HepG2 (cell line): ENCODE data around the gene DCLK1. TPM values are rescaled to one million over a fixed set of nuclear protein-coding genes. Genes with fewer than 3 reads are reported as not detected.

Experiments used
- ATAC-seq: fragments of 200-7000 bp; cut with Tn5 transposase; 3 replicates; pipeline ENCODE4 v1.9.1; 2020; ENCODE audit warnings: mild to moderate bottlenecking, moderate library complexity
- BruUV-seq: library from RNA; stranded (reverse); fragments of 400-500 nt; replicated peaks from 2 replicates; lab custom pipeline; 2021; lab: Mats Ljungman, UMichigan
- CTCF ChIA-PET: fragments of 300-600 bp; formaldehyde crosslinking; extraction: SDS; loops from one replicate; lab custom pipeline; 2021; ENCODE audit warnings: low total read pairs, inconsistent platforms, low intra/inter-chr PET ratio; lab: Yijun Ruan, JAX
- POLR2A ChIA-PET: fragments of 350-600 bp; sonication (Branson Sonifier 250); formaldehyde crosslinking; loops from one replicate; lab custom pipeline; 2020; ENCODE audit warnings: antibody characterized with exemption, inconsistent platforms; lab: Yijun Ruan, JAX
- DNase-seq: peaks from one replicate; pipeline ENCODE4 v3.0.0-alpha.2; 2015; ENCODE audit warnings: low spot score
- FAIRE-seq: peaks from 3 replicates; lab custom pipeline; 2011; peaks lifted over from hg19 to GRCh38; lab: Jason Lieb, UNC
- H2AFZ ChIP-seq: one replicate; pipeline ENCODE4 v1.6.1; 2011; ENCODE audit warnings: low read length, inconsistent platforms
- H3K27ac ChIP-seq: fragments of 300-600 bp; 3 replicates; pipeline ENCODE4 v1.8.0; 2011; ENCODE audit warnings: mixed run types, mild to moderate bottlenecking, mixed read lengths, low read length, inconsistent platforms; ENCODE audit not compliant: insufficient read depth; ENCODE audit errors: extremely low read length
- H3K27me3 ChIP-seq, 2 experiments: fragments of 200-600 bp in 1 of 2; 2 replicates in 1 of 2; 3 replicates in 1 of 2; pipeline versions ENCODE4 v1.6.0 to v1.8.0; 2011; ENCODE audit warnings: low read length in 2 of 2, mild to moderate bottlenecking in 2 of 2, moderate library complexity in 2 of 2, inconsistent platforms in 1 of 2; ENCODE audit not compliant: insufficient read depth in 2 of 2, control insufficient read depth in 1 of 2
- H3K36me3 ChIP-seq, 2 experiments: fragments of 200-600 bp in 1 of 2; replicated peaks in 1 of 2; 2 replicates in 1 of 2; 3 replicates in 1 of 2; pipeline versions ENCODE4 v1.5.1 to v1.8.0; 2011; ENCODE audit warnings: low read length in 2 of 2, inconsistent platforms in 1 of 2; ENCODE audit not compliant: insufficient read depth in 2 of 2, control insufficient read depth in 1 of 2
- H3K4me1 ChIP-seq: 2 replicates; pipeline ENCODE4 v1.5.1; 2012; ENCODE audit warnings: low read length, inconsistent platforms; ENCODE audit not compliant: insufficient read depth
- H3K4me2 ChIP-seq: 2 replicates; pipeline ENCODE4 v1.6.0; 2011; ENCODE audit warnings: low read depth, low read length, inconsistent platforms
- H3K4me3 ChIP-seq, 3 experiments: fragments of 200-600 bp in 1 of 3; sonication (generic), shearing (Covaris generic) in 1 of 3; replicated peaks in 1 of 3; 2 replicates each; pipeline ENCODE4 v1.5.1; 2011 to 2016; ENCODE audit warnings: low read length in 3 of 3, inconsistent platforms in 2 of 3, low read depth in 2 of 3, mild to moderate bottlenecking in 2 of 3, control low read depth in 1 of 3, mixed read lengths in 1 of 3; ENCODE audit not compliant: insufficient read depth in 1 of 3
- H3K79me2 ChIP-seq: one replicate; pipeline ENCODE4 v1.6.1; 2011; ENCODE audit warnings: low read length, inconsistent platforms; ENCODE audit not compliant: insufficient read depth
- H3K9ac ChIP-seq: 2 replicates; pipeline ENCODE4 v1.6.0; 2011; ENCODE audit warnings: mild to moderate bottlenecking, low read depth, low read length, inconsistent platforms; ENCODE audit not compliant: insufficient read depth
- H3K9me3 ChIP-seq: 2 replicates; pipeline ENCODE4 v1.5.1; 2012; ENCODE audit warnings: mild to moderate bottlenecking, low read length
- H4K20me1 ChIP-seq: 2 replicates; pipeline ENCODE4 v1.6.0; 2011; ENCODE audit warnings: inconsistent platforms, mild to moderate bottlenecking, low read length, moderate library complexity; ENCODE audit not compliant: insufficient read depth
- PPARG ChIP-seq: conservative IDR thresholded peaks from 2 replicates; pipeline ENCODE4 v1.6.1; 2016; ENCODE audit warnings: missing biosample characterization, missing genetic modification reagents
- RCOR2 ChIP-seq: IDR thresholded peaks from 2 replicates; pipeline ENCODE4 v1.6.1; 2016; ENCODE audit warnings: missing biosample characterization, missing genetic modification reagents
- U2AF2 ChIP-seq: fragments of 200-400 bp; formaldehyde crosslinking; IDR thresholded peaks from 2 replicates; pipeline ENCODE4 v1.6.1; 2017; ENCODE audit warnings: low read depth, mild to moderate bottlenecking, low read length
- ZMYM2 ChIP-seq: sonication (generic); formaldehyde crosslinking; IDR thresholded peaks from 2 replicates; pipeline ENCODE4 v1.8.0; 2022; ENCODE audit warnings: mild to moderate bottlenecking, missing genetic modification reagents
- ZNF615 ChIP-seq: sonication (generic); formaldehyde crosslinking; IDR thresholded peaks from 2 replicates; pipeline ENCODE4 v1.5.0; 2020; ENCODE audit warnings: mild to moderate bottlenecking, missing genetic modification reagents, borderline replicate concordance
- ZNF674 ChIP-seq: sonication (generic); formaldehyde crosslinking; IDR thresholded peaks from 2 replicates; pipeline ENCODE4 v1.5.0; 2020; ENCODE audit warnings: low read depth, mild to moderate bottlenecking, missing genetic modification reagents
- in situ Hi-C: cut with HindIII; loops from 2 replicates; pipeline ENCODE4 v1.10.0; 2017; ENCODE audit warnings: low pct_unique_long_range_greater_than_20kb; ENCODE audit not compliant: extremely low pct_ligation_motif_present
- intact Hi-C: fragments of 100-400 bp; cut with micrococcal nuclease; formaldehyde crosslinking; loops from one replicate; pipeline ENCODE4 v1.10.0; 2022; ENCODE audit not compliant: unreplicated experiment
- polyA plus RNA-seq, 8 experiments: library from polyadenylated mRNA; depleted of rRNA in 3 of 8; stranded (reverse) in 7 of 8; unstranded in 1 of 8; fragments of >200 nt; fragmentation: Illumina TruSeq in 4 of 8; extraction: Trizol in 4 of 8; gene quantifications; 2 replicates each; pipeline versions ENCODE4 v1.2.1 to v1.2.3, GENCODE V29; 2011 to 2016; ENCODE audit warnings: low read depth in 4 of 8, missing spikeins in 1 of 8, mixed read lengths in 1 of 8; ENCODE audit not compliant: insufficient read depth in 1 of 8
- total RNA-seq, 5 experiments: library from RNA; depleted of rRNA; stranded (reverse); fragments of >200 nt; fragmentation: Illumina TruSeq; extraction: Trizol; gene quantifications; 2 replicates each; pipeline ENCODE4 v1.2.3, GENCODE V29; 2016; ENCODE audit warnings: low read depth in 1 of 5
- TF ChIP-seq, protein P1 (sequence below): sonication (generic); formaldehyde crosslinking; IDR thresholded peaks from 2 replicates; pipeline ENCODE4 v1.4.0; 2020; ENCODE audit warnings: missing genetic modification reagents, borderline replicate concordance
- TF ChIP-seq, protein P2 (sequence below): sonication (generic); formaldehyde crosslinking; IDR thresholded peaks from 2 replicates; pipeline ENCODE4 v1.4.0; 2020; ENCODE audit warnings: missing genetic modification reagents, mild to moderate bottlenecking, borderline replicate concordance
- TF ChIP-seq, protein P3 (sequence below): IDR thresholded peaks from 2 replicates; pipeline ENCODE4 v1.6.1; 2016

The DCLK1 gene
- total and polyA plus RNA-seq, 2 of the 13 experiments (the other 11 are each of a cell fraction or from before 2014, with no cell fraction given): not detected

DNA sequence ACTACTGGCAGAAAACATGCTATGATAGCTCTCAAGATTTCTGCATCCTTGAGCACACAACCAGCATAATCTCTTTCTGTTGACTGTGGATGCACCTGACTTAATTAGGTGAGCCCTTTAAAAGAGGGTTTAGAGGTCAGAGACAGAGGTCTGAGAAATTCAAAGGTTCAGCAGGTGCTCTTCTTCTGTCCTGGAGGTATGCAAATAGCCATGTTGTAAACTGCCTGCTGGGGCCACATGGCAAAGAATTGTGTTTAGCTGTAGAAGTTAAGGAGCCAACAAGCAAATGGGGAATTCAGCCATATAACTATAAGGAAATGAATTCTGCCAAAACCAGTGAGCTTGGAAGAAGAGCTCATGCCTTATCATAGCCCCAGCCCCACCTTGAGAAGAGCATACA is 11.6 kb upstream of the DCLK1 start:
- intact Hi-C loops (no loop called here), in situ Hi-C loops (no loop called here)
- no peak overlapping the region for H2AFZ ChIP-seq
- no peaks in the 10 kb centered on the region for H3K9me3 ChIP-seq
- ChIA-PET POLR2A (no interaction called here), CTCF (no interaction called here)
- H3K4me1 ChIP-seq: no peaks in the 10 kb centered on the region
- DNase-seq (no peak), FAIRE-seq (no peak), ATAC-seq (no peak)
- H3K4me3 ChIP-seq: no peak overlapping the region
- no peak overlapping the region for H3K4me2 ChIP-seq
- TF ChIP-seq U2AF2 (no peak), ZNF615 (CRISPR knock-in tag) (no peak), ZMYM2 (CRISPR knock-in tag) (no peak), PPARG (CRISPR knock-in tag) (no peak), ZNF674 (CRISPR knock-in tag) (no peak), RCOR2 (no peak)
- TF ChIP-seq, protein P1, sequence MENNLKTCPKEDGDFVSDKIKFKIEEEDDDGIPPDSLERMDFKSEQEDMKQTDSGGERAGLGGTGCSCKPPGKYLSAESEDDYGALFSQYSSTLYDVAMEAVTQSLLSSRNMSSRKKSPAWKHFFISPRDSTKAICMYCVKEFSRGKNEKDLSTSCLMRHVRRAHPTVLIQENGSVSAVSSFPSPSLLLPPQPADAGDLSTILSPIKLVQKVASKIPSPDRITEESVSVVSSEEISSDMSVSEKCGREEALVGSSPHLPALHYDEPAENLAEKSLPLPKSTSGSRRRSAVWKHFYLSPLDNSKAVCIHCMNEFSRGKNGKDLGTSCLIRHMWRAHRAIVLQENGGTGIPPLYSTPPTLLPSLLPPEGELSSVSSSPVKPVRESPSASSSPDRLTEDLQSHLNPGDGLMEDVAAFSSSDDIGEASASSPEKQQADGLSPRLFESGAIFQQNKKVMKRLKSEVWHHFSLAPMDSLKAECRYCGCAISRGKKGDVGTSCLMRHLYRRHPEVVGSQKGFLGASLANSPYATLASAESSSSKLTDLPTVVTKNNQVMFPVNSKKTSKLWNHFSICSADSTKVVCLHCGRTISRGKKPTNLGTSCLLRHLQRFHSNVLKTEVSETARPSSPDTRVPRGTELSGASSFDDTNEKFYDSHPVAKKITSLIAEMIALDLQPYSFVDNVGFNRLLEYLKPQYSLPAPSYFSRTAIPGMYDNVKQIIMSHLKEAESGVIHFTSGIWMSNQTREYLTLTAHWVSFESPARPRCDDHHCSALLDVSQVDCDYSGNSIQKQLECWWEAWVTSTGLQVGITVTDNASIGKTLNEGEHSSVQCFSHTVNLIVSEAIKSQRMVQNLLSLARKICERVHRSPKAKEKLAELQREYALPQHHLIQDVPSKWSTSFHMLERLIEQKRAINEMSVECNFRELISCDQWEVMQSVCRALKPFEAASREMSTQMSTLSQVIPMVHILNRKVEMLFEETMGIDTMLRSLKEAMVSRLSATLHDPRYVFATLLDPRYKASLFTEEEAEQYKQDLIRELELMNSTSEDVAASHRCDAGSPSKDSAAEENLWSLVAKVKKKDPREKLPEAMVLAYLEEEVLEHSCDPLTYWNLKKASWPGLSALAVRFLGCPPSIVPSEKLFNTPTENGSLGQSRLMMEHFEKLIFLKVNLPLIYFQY: no peak
- TF ChIP-seq, protein P2, sequence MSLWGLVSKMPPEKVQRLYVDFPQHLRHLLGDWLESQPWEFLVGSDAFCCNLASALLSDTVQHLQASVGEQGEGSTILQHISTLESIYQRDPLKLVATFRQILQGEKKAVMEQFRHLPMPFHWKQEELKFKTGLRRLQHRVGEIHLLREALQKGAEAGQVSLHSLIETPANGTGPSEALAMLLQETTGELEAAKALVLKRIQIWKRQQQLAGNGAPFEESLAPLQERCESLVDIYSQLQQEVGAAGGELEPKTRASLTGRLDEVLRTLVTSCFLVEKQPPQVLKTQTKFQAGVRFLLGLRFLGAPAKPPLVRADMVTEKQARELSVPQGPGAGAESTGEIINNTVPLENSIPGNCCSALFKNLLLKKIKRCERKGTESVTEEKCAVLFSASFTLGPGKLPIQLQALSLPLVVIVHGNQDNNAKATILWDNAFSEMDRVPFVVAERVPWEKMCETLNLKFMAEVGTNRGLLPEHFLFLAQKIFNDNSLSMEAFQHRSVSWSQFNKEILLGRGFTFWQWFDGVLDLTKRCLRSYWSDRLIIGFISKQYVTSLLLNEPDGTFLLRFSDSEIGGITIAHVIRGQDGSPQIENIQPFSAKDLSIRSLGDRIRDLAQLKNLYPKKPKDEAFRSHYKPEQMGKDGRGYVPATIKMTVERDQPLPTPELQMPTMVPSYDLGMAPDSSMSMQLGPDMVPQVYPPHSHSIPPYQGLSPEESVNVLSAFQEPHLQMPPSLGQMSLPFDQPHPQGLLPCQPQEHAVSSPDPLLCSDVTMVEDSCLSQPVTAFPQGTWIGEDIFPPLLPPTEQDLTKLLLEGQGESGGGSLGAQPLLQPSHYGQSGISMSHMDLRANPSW (CRISPR knock-in tag): no peak
- TF ChIP-seq, protein P3, sequence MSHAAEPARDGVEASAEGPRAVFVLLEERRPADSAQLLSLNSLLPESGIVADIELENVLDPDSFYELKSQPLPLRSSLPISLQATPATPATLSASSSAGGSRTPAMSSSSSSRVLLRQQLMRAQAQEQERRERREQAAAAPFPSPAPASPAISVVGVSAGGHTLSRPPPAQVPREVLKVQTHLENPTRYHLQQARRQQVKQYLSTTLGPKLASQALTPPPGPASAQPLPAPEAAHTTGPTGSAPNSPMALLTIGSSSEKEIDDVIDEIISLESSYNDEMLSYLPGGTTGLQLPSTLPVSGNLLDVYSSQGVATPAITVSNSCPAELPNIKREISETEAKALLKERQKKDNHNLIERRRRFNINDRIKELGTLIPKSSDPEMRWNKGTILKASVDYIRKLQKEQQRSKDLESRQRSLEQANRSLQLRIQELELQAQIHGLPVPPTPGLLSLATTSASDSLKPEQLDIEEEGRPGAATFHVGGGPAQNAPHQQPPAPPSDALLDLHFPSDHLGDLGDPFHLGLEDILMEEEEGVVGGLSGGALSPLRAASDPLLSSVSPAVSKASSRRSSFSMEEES (CRISPR knock-in tag): no peak
- no peak overlapping the region for H3K9ac ChIP-seq
- H3K36me3 ChIP-seq: no peaks in the 10 kb centered on the region
- no peak overlapping the region for H3K27ac ChIP-seq
- BruUV-seq: no TSS peak
- no peaks in the 10 kb centered on the region for H4K20me1 ChIP-seq
- H3K79me2 ChIP-seq: no peaks in the 10 kb centered on the region
- H3K27me3 ChIP-seq: no peaks in the 10 kb centered on the region
